MV-4-11 (cell line): ENCODE measurements around the gene KCNH2.

Experiments used
- DNase-seq: peaks from one replicate; lab custom pipeline; 2025; lab: John Stamatoyannopoulos, UW

The KCNH2 gene

DNA sequence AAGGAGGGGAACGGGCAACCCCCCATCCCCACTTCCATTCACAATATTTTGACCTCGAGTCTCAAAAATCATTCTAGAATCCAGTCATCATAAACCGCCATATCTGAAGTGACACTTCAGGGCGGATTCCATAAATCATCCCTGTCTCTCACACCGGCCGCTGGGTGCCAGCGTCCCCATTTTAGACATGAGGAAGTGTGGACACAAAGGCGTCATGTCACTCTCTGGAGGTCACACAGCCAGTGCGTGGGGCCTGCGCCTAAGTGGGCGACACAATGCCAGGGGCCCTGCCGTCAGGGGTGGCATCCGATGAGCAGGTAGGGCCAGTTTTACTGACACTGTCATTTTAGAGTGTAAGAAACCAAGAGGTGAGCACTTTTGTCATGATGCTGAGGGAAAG is 19.5 kb downstream of the KCNH2 start:
- no peak for DNase-seq

DNA sequence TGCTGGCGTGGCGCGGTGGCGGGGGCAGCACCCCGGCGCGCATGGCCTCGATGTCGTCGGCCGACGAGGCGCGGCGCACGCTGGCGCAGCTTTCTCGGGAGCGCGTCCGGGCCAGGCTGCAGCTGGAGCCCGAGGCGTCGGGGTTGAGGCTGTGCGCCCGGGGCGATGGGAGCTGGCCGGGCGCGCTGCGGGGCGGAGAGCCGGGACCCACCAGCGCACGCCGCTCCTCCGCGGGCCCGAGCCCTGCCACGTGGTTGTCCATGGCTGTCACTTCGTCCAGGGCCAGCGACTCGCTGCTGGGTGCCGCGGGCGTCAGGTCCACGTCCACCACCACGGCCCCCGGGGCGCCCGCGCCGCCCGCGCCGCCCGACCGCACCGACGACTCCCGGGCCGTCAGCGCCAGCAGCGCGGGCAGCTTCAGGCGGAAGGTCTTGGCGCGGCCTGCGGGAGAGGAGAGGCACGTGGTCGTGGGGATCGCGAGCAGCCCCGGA is 20.0 kb downstream of the KCNH2 start:
- no peak for DNase-seq

DNA sequence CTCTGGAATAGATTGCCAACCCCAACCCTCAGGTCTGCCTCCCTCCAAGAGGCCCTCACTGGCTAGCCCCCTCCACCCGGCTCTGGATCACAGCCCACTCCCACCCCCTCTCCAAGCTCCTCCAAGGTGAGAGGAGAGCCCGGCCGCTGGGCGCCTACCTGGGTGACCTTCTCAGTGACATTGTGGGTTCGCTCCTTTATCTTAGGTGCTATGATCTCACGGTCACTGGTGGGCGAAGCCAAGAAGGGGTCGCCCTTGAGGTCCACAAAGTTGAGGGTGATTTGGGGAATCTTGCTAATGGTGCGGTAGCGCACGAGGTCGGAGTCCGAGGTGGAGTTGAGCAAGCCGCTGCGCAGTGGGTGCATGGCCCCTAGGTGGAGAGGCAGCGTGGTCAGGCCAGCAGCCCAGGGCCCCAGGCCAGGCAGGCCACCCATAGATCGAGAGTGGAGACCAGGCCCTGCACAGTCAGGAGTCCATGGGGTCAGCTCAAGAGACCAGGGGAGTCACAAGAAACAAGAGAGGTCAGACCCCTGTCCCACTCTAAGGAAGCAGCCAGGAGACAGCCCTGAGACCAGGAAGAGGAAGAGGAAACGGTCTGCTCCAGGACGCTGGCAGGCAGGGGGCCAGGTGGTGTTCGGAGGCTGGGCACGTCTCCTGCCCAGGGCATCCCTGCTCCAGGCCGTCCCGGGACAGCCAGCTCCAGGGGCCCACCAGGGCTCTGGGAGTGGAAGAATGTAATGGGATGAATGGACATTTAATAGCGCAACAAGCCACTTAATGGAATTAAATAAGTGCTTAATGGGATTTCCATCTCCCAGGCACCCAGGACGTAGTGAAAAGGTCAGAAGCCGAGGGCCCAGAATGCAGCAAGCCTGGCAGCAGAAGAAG is 20.7 kb downstream of the KCNH2 start:
- DNase-seq: no peak

DNA sequence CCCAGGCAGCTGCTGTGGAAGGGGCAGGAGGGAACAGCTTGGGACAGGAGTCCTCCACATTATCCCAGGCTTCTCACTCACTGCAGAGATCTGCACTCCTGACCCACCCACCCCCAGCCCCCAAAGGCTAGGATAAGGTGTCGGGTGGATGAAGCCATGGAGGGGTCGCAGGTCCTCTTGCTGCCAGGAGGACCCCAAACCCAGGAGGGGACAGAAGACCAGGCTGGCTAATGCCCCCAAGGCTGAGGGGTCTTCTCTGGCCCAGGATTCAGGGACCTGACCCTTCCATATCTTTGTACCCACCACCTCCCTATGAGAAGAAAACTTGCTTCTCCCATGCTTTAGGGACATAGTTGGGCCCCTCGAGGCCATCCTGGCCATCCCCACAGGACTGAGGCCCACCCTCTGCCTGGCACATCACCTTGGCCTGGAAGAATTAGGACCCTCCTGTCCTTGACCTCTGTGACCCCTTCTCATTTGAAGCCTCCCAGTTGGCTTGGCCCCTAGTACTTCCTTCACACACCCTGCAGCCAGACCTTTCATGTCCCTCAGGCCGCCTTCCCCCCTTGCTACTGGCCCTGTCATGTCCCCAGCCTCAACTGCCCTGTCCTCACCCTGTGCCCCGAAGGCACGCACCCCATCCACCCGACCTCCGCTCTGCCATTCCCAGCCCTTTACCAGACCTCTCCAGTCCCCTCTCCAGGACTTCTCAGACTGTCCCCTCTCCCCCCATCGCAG is 21.6 kb downstream of the KCNH2 start:
- DNase-seq: no peak

DNA sequence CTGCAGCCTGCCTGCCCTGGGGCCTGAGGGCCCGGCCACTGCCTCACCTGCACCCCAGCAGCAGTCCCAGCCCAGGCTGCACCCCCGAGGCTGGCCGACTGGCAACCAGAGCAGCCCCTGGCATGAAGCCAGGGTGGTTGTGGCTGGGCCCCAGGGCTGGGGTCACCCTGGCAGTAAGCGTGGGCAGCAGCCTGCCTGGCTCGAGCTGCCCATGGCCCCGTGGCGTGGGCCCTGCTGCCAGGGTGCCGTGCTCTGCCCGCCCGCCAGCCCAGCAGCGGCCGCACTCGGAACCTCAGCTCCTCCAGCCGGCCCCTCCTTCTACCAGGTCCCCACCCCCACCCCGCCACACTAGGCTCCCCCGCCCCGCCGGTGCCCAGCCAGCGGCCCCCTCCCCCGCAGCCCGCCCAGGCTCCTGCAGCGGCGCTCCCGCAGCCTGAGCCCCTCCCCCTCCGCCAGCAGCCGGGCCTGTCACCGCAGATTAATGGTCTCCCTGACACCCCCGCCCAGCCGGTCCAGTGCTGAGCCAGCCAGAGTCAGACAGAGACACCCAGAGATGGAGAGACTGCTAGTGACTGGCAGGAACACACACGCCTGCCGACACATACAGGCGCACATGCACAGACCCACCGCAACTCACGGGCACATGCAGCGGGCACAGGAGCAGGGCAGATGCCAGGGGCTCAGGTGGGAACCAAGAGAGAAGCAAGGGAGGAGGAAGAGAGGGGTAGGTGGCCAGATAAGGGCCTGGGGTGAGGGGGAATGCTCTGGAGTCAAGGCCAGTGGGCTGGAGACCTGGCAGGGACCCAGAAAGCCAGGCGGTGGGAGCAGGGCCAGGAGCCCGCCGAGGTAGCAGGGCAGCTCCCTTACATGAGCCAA is 22.4 kb downstream of the KCNH2 start:
- no peak for DNase-seq

DNA sequence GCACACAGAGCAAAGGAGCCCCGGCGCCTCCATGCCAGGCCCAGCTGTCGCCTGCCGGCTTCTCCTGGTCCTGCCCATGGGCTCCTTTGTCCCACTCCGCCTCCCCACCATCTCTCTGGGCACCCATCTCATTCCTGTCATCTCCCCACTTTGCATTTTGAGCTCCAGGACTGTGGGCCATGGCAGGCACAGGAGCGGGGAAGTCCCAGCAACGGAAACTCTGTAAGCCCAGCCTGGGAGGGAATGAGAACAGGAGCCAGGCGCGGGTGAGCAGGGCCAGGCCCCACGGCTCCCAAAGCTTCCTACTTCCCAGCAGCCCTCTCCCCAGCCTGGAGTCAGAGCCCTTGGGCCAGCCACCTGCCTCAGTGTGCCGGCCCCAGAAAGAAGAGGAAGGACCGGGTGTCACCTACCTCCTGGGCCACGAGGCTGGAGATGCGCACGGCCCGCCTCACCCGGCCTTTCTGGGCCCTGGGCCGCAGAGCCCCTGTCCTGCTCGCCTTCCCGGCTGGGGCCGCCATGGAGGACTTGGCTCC is 23.1 kb downstream of the KCNH2 start:
- no peak for DNase-seq

DNA sequence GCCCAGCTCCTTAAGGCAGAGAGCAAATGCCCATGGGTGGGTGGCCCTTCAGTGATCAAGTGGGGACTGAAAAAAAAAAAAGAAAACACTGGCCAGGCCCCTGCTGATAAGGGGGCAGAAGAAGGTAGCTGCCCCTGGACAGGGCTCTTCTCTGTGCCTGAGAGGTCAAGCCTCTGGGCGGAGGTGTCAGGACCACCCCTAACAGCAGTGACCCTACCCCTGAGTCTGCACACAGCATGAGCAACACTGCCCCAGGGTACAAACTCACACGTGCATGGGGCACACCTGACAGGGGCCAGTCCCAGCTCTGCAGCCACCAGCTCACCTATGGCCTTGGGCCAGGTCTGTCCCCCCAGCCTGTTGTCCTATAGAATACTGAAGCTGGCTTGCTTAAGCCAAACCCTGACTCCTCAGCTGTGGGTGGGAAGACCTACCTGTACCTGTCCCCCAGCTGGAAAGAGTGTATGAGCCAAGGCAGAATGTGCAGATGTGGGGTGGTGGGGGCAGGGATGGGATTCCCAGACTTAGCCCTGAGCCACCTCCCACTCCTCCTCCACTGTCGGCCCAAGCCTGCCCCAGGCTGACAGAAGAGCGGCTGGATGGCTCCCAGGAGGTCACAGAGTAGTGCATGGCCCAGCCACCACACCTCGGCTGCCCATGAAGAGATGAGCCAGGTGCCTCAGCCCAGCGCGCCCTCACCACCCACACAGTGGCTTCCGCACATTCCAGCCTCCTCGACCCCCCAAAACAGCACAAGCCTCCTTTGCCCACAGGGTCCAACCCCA is 23.7 kb downstream of the KCNH2 start:
- DNase-seq: no peak

DNA sequence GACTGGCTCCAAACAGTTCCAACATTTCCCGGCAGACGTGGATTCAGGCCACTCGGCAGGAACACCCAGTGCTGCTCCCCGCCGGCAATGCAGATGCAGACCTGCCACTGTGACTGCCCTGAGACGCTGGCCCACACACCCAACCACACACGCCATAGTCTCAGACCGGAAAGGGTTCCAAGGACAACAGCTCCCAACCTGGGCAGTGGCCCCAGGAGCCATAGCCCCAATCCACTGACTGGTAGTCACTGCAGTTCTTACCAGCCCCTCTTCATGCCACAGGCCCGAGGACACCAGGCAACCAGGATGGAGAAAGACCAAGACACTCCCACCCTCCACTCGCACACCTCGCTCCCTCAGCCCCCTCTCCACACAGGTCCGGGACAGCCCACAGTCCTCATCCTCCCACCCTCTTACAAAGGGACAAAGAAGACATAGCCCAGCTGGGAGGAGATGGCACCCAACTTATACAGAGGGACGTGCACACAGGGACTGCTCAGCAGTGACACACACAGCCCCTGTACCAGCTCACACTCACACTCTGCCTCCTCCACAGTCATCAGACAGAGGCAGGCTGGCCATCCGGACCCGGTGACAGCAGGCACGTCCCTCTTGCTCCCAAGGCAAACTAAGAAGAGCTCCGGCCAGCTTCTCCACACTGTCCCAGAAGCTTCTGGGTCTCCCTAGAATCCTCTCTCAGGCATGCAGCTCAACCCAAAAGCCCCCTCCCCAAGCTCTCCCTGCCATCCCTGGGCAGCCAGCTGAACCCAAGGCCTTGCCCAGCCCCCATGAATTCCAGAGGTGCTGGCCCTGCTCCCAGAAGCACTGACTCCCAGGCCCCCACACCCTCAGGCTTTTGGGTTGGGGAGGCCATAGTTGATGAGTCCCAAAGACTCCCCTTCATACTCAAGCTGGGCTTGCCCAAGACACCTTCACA is 24.8 kb downstream of the KCNH2 start:
- no peak for DNase-seq

DNA sequence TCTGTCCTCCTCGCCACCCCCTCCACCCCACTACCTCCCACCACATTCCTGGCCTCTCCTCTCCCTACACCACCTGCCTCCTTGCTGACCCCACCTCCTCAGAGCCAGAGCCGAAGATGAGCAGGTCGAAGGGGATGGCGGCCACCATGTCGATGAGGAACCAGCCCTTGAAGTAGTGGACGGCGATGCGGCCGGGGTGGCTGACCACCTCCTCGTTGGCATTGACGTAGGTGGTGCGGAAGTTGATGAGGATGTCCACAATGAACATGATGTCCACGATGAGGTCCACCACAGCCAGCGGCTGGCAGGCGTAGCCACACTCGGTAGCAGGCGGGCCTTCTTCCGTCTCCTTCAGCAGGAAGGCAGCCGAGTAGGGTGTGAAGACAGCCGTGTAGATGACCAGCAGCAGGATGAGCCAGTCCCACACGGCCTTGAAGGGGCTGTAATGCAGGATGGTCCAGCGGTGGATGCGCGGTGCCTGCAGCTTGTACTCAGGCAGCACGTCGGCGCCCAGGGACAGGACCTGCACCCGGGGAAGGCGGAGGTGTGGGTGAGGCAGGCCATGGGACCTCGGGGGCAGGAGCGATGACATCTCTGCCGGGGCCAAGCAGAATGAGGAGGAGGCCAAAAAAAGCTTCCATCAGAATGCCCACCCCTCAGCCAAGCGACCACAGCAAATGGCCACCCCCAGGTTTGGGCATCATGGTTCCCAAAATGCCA is 25.6 kb downstream of the KCNH2 start:
- DNase-seq: no peak

DNA sequence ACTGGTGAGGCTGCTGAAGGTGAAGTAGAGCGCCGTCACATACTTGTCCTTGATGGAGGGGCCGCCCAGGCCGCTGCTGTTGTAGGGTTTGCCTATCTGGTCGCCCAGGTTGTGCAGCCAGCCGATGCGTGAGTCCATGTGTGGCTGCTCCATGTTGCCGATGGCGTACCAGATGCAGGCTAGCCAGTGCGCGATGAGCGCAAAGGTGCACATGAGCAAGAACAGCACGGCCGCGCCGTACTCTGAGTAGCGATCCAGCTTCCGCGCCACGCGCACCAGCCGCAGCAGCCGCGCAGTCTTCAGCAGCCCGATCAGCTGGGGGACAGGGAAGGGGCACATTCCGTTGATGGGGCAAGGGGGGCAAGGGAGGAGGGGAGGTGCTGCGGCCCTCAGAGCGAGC is 26.6 kb downstream of the KCNH2 start:
- DNase-seq: no peak

DNA sequence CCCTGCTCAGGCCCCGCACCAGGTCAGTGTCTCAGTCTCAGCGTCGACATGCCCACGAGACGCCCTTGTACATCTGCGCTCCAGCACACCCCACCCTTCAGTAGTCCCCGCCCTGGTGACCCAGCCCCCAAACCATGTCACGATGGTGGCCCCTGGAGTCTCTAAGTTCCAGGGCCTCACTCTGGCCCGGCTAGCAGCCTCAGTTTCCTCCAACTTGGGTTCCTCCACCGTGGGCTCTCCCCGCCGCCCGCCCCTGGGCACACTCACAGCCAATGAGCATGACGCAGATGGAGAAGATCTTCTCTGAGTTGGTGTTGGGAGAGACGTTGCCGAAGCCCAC is 27.0 kb downstream of the KCNH2 start:
- DNase-seq: no peak

DNA sequence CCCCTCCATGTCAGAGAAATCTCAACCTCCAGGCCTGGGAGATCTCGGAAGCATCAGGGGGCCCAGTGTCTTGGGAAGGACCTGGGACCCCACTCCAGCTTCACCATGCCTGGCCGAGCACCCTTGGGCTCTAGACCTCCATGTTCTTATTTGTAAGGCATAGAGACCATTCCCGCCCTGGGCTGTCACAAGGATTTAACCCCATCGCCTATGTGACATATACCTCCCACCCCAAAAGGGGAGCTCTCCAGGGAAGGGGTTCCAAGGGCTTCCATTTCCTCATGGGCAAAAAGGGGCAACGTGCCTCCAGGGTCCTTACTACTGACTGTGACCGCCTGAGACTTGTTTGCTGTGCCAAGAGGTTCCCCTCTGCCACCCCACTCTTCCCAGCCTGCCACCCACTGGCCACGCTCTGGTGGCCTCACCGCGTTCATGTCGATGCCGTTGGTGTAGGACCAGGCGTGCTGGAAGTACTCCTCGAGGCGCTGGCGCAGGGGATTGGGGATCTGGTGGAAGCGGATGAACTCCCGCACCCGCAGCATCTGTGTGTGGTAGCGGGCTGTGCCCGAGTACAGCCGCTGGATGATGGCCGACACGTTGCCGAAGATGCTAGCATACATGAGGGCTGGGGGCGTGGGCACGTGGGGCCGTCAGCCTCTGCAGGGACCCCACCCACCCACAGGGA is 27.5 kb downstream of the KCNH2 start:
- no peak for DNase-seq

DNA sequence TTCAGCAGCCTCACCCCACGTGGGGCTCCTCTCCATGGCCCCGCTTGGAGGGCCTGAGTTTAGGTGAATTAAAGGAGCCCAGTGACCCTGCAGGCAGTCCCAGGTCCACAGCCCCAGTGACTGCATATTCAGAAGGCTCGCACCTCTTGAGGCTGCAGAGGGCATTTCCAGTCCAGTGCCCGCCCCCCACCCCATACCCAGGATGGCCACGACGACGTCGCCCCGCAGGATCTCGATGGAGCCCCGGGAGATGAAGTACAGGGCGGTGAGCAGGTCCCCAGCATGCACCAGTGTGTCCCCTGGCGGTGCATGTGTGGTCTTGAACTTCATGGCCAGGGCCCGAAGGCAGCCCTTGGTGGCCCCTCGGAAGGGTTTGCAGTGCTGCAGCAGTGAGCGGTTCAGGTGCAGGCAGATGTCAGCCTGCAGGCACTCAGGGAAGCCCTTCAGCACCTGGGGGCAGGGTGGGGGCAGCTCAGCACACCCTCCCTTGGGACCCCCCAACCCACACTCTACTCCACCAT is 28.1 kb downstream of the KCNH2 start:
- no peak for DNase-seq

DNA sequence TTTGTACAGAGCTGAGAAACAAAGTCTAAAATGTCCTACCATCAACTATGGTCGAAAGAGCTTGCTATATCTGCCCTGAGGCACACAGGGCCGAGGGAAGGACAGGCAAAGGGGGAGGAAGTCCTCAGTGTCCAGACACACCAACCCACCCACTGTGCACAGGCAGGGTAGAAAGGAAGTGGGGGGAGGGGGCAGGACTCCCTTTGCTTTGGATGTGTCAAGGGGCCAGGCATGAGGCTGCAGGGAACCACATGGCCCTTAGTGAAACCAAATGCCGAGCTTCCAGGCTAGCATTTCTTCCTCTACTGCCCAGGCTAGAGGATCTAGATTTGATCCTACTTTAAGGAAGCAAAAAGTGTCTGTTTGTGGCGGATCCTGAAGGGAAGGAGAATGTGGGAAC is 28.6 kb downstream of the KCNH2 start:
- DNase-seq: no peak

DNA sequence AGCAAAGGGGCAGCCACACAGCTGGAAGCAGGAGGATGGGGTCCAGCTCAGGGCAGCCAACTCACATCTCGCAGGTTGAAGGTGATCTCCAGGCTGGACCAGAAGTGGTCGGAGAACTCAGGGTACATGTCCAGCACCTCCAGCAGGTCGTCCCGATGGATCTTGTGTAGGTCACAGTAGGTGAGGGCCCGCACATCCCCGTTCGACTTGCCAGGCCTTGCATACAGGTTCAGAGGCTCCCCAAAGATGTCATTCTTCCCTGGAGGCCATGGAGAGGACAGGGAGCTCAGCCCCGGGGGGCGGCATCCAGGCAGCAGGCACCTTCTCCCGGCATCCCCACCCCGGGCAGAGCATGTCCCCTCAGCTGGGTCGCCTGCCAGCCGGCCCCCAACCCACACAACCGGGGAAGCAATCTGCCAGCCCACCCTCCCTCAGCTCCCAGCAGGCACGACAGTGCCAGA is 29.3 kb downstream of the KCNH2 start:
- DNase-seq: no peak

DNA sequence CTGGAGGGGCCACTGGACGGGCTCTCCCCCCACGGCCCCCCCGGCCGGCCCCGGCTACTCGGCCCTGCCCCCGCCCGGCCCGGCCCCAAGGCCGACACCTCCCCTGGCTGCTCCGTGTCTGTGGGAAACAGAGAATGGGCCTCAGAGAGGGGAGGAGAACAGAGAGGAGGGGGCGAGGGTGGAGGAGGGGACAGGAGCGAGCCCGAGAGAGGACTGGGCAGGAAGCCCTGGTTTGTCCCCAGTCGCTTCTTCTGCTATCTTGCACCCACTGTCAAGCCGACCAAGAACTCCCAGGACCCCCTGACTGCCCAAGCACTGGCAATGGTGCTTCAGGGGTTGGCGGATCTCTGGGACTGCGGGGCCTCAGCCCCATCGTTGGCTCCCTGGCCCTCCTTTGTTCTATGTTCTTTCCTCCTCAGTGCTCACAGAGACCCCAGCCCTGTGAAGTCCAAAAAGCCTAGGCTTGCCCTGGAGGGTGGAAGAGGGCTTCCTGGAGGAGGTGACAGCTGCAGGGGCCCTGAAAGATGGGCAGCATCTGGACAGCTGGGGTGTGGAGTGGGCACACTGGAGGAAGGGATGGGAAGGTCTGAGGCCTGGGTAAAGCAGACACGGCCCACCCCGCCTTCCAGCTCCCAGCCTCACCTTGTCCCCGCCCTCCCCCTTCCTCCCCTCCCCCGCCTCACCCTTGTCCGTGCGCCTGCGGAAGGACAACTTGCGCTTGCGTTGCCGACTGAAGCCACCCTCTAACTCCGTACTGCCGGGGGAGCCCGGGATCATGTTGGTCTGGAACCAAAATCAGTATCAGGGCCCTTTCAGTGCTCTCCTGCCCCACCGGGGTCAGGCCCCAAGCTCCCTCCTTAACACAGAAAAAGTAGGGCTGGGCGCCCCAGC is 30.1 kb downstream of the KCNH2 start:
- DNase-seq: no peak

DNA sequence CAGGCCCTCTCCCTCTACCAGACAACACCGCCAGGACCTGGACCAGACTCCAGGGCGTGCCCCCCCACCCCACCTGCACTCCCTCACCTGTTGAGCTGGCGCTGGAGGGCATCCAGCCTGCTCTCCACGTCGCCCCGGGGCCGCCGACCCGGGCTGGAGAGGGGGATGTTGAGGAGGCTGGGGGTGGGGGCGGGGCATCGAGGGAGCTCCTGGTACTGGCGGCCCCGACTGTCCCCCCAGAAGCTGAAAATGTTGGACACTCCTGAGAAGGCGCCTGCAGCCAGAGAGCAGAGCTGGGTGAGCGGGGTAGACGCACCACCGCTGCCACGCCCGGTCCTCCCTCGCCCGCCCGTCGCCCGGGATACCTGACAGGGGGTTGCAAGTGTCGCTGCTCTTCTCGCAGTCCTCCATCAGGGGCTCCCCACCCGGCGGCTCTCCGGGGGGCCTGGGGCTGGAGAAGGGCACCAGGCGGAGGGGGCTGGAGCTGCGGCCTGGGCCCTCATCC is 30.8 kb downstream of the KCNH2 start:
- no peak for DNase-seq
